H9 (cell line): Measurements from ENCODE around the gene P2RY14. TPM values are rescaled to one million over a fixed set of nuclear protein-coding genes. Genes with fewer than 3 reads are reported as not detected.

Experiments used
- DNase-seq: peaks from one replicate; pipeline ENCODE4 v3.0.0-alpha.2; 2017
- H2AFZ ChIP-seq: one replicate; pipeline ENCODE4 v1.6.1; 2013; ENCODE audit warnings: mild to moderate bottlenecking, low read length, control low read depth, moderate library complexity
- H2AK5ac ChIP-seq: 2 replicates; pipeline ENCODE4 v1.6.1; 2013; ENCODE audit warnings: low read length, control low read depth, mixed read lengths; ENCODE audit not compliant: insufficient read length
- H2BK120ac ChIP-seq: one replicate; pipeline ENCODE4 v1.6.1; 2013; ENCODE audit warnings: low read depth, mild to moderate bottlenecking, low read length, control low read depth, inconsistent platforms; ENCODE audit not compliant: poor library complexity, severe bottlenecking
- H2BK12ac ChIP-seq: 2 replicates; pipeline ENCODE4 v1.6.1; 2013; ENCODE audit warnings: low read length, control low read depth, mixed read lengths, low read depth; ENCODE audit not compliant: insufficient read length
- H2BK15ac ChIP-seq: 2 replicates; pipeline ENCODE4 v1.6.1; 2013; ENCODE audit warnings: low read depth, low read length, control low read depth
- H2BK20ac ChIP-seq: one replicate; pipeline ENCODE4 v1.6.1; 2013; ENCODE audit warnings: low read depth, mild to moderate bottlenecking, low read length, control low read depth, inconsistent platforms; ENCODE audit not compliant: poor library complexity, severe bottlenecking
- H2BK5ac ChIP-seq: 2 replicates; pipeline ENCODE4 v1.6.1; 2013; ENCODE audit warnings: low read length, control low read depth, mixed read lengths; ENCODE audit not compliant: insufficient read length
- H3K14ac ChIP-seq: 2 replicates; pipeline ENCODE4 v1.6.1; 2013; ENCODE audit warnings: low read length, control low read depth; ENCODE audit not compliant: insufficient read depth
- H3K18ac ChIP-seq: 2 replicates; pipeline ENCODE4 v1.6.1; 2013; ENCODE audit warnings: low read depth, mild to moderate bottlenecking, mixed read lengths, low read length, control low read depth; ENCODE audit not compliant: insufficient read length
- H3K23ac ChIP-seq: 2 replicates; pipeline ENCODE4 v1.6.1; 2013; ENCODE audit warnings: low read length, control low read depth, mixed read lengths, low read depth; ENCODE audit not compliant: insufficient read length
- H3K23me2 ChIP-seq: 2 replicates; pipeline ENCODE4 v1.6.1; 2013; ENCODE audit warnings: low read depth, mild to moderate bottlenecking, mixed read lengths, low read length, control low read depth; ENCODE audit not compliant: insufficient read length, poor library complexity, severe bottlenecking
- H3K27ac ChIP-seq: 2 replicates; pipeline ENCODE4 v1.5.1; 2013; ENCODE audit warnings: low read length, control low read depth, mixed read lengths, low read depth; ENCODE audit not compliant: insufficient read length
- H3K27me3 ChIP-seq: 2 replicates; pipeline ENCODE4 v1.6.1; 2013; ENCODE audit warnings: low read length, control low read depth, inconsistent platforms; ENCODE audit not compliant: insufficient read depth
- H3K4ac ChIP-seq: 2 replicates; pipeline ENCODE4 v1.6.1; 2013; ENCODE audit warnings: low read depth, mild to moderate bottlenecking, control low read depth, inconsistent platforms, low read length, moderate library complexity
- H3K4me1 ChIP-seq: 2 replicates; pipeline ENCODE4 v1.6.1; 2013; ENCODE audit warnings: low read length, control low read depth, inconsistent platforms; ENCODE audit not compliant: insufficient read depth
- H3K4me2 ChIP-seq: 2 replicates; pipeline ENCODE4 v1.6.1; 2013; ENCODE audit warnings: low read length, control low read depth, mixed read lengths; ENCODE audit not compliant: insufficient read length, insufficient read depth
- H3K56ac ChIP-seq: 2 replicates; pipeline ENCODE4 v1.6.1; 2013; ENCODE audit warnings: low read depth, mild to moderate bottlenecking, mixed read lengths, low read length, control low read depth; ENCODE audit not compliant: insufficient read length
- H3K79me1 ChIP-seq: 2 replicates; pipeline ENCODE4 v1.6.1; 2013; ENCODE audit warnings: low read depth, mild to moderate bottlenecking, moderate library complexity, low read length, control low read depth, inconsistent platforms; ENCODE audit not compliant: insufficient read depth, poor library complexity, severe bottlenecking
- H3K79me2 ChIP-seq: 2 replicates; pipeline ENCODE4 v1.6.1; 2013; ENCODE audit warnings: low read length, control low read depth, inconsistent platforms; ENCODE audit not compliant: insufficient read depth
- H3K9ac ChIP-seq: 2 replicates; pipeline ENCODE4 v1.6.1; 2013; ENCODE audit warnings: low read length, control low read depth, mixed read lengths; ENCODE audit not compliant: insufficient read length; ENCODE audit errors: extremely low read depth
- H3K9me3 ChIP-seq: one replicate; pipeline ENCODE4 v1.6.1; 2013; ENCODE audit warnings: low read depth, low read length, inconsistent platforms; ENCODE audit not compliant: control insufficient read depth
- H3T11ph ChIP-seq: one replicate; pipeline ENCODE4 v1.6.1; 2013; ENCODE audit warnings: mild to moderate bottlenecking, low read length, control low read depth, inconsistent platforms
- H4K20me1 ChIP-seq: one replicate; pipeline ENCODE4 v1.6.1; 2013; ENCODE audit not compliant: control insufficient read depth, insufficient read length, insufficient read depth
- H4K5ac ChIP-seq: 2 replicates; pipeline ENCODE4 v1.6.1; 2013; ENCODE audit warnings: low read depth, mild to moderate bottlenecking, mixed read lengths, low read length, control low read depth; ENCODE audit not compliant: insufficient read length
- H4K8ac ChIP-seq: replicated peaks from 2 replicates; pipeline ENCODE4 v1.6.1; 2013; ENCODE audit warnings: low read length, control low read depth, mixed read lengths, low read depth; ENCODE audit not compliant: insufficient read length
- H4K91ac ChIP-seq: 2 replicates; pipeline ENCODE4 v1.6.1; 2013; ENCODE audit warnings: low read depth, mild to moderate bottlenecking, moderate library complexity, mixed read lengths, low read length, control low read depth; ENCODE audit not compliant: insufficient read length
- H3K27ac Mint-ChIP-seq, 3 experiments: 2 replicates in 2 of 3; 3 replicates in 1 of 3; pipeline ENCODE4 v1.8.0; 2020 to 2021; ENCODE audit warnings: mixed read lengths in 3 of 3, mild to moderate bottlenecking in 1 of 3, moderate library complexity in 1 of 3
- H3K27me3 Mint-ChIP-seq: 2 replicates; pipeline ENCODE4 v1.8.0; 2021; ENCODE audit warnings: low read depth, mild to moderate bottlenecking, moderate library complexity, mixed read lengths
- H3K36me3 Mint-ChIP-seq, 3 experiments: 2 replicates in 2 of 3; 3 replicates in 1 of 3; pipeline ENCODE4 v1.8.0; 2020 to 2021; ENCODE audit warnings: low read depth in 3 of 3, mixed read lengths in 3 of 3; ENCODE audit not compliant: insufficient read depth in 1 of 3
- H3K4me1 Mint-ChIP-seq, 2 experiments: 2 replicates each; pipeline ENCODE4 v1.8.0; 2020; ENCODE audit warnings: mixed read lengths in 2 of 2
- H3K4me3 Mint-ChIP-seq, 2 experiments: 2 replicates in 1 of 2; 3 replicates in 1 of 2; pipeline ENCODE4 v1.8.0; 2020 to 2021; ENCODE audit warnings: mild to moderate bottlenecking in 2 of 2, mixed read lengths in 2 of 2, moderate library complexity in 1 of 2
- H3K9me3 Mint-ChIP-seq, 2 experiments: 2 replicates in 1 of 2; 3 replicates in 1 of 2; pipeline ENCODE4 v1.8.0; 2020; ENCODE audit warnings: mild to moderate bottlenecking in 2 of 2, mixed read lengths in 2 of 2, moderate library complexity in 1 of 2
- WGBS: extraction: QIAGEN DNeasy Blood & Tissue Kit; methylation state at CpG from one replicate; pipeline ENCODE4 v1.1.7; 2013; ENCODE audit warnings: missing lambda C conversion rate, low lambda C conversion rate, mixed read lengths; ENCODE audit not compliant: insufficient read length; ENCODE audit errors: extremely low coverage; 5-methylcytosine and 5-hydroxymethylcytosine counted together
- total RNA-seq: library from RNA; stranded (reverse); gene quantifications from 2 replicates; pipeline ENCODE4 v1.2.1, GENCODE V29; 2021
- TF ChIP-seq, protein P1 (sequence below): fragments of 200-600 bp; sonication (generic); conservative IDR thresholded peaks from 3 replicates; pipeline ENCODE4 v1.8.0; 2021; ENCODE audit warnings: antibody characterized with exemption, mild to moderate bottlenecking

P2RY14 gene
- total RNA-seq, 1 experiment from 2014 or later = not detected

DNA sequence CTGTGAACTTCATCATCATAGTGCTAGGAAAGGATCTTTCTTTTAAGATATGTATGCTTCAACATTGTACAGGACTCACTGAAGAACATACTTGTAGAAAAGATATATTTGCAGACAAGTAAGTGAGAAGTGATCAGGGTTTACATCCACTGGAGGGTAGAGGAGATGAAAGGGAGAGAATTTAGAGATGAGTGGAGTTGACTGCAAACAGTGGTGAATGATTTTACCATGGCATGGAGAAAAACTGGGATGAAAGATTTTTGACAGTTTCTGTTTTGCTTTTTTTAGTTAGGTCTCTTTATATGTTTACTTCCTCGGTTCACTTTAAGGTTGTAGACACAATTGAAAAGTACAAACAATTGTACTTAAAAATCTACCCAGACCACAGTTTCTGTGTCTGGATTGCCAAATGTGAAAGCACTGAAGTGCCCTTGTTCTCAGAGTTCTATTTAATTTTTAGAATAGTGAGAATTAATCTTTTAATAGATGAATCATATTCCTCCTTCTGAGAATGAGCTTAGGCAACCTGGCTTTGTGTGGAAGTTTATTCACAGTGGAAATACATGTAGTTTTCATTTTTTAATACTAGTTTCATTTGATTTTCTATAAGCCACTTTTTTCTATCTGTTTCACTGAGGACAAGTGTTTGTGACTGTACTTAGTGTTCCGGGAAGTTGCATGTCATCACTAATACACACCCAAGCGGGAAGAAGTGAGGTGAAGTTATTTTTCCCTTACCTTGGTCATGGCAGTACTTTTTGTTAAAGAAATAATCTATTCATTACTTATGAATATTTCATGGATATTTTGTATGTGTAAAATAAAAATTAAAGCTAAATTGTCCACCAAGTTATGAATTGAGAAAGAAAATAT, 73.6 kb downstream of the P2RY14 start:
- Histone ChIP-seq H3K14ac (no peak overlapping the region), H4K20me1 (no peaks in the 10 kb centered on the region), H2AFZ (no peak overlapping the region), H3K79me2 (no peaks in the 10 kb centered on the region), H3K27me3 (no peaks in the 10 kb centered on the region), H3K56ac (no peak overlapping the region), H4K8ac (no peak overlapping the region), H2AK5ac (no peak overlapping the region), H3K23me2 (no peaks in the 10 kb centered on the region), H4K5ac (no peak overlapping the region), H3K4me1 (no peaks in the 10 kb centered on the region; the same call in 1 of the 2 replicates), H3K27ac (no peak overlapping the region), H2BK120ac (no peak overlapping the region), H3K9ac (no peak overlapping the region), H2BK12ac (no peak overlapping the region), H3K4ac (no peak overlapping the region), H4K91ac (no peak overlapping the region), H2BK5ac (no peak overlapping the region), H3K4me2 (no peak overlapping the region), H3K23ac (no peak overlapping the region), H2BK15ac (no peak overlapping the region), H3K79me1 (no peaks in the 10 kb centered on the region), H3K18ac (no peak overlapping the region), H2BK20ac (no peak overlapping the region), H3K9me3 (no peaks in the 10 kb centered on the region), H3T11ph (no peak overlapping the region)
- Mint-ChIP-seq H3K27ac (peak overlapping the region in 1 of 3 experiments; percentile 10; a peak in 1 of 7 replicates), H3K4me1 (no peaks in the 10 kb centered on the region; a peak in 1 of 4 replicates), H3K4me3 (no peak overlapping the region), H3K36me3 (no peaks in the 10 kb centered on the region), H3K9me3 (no peaks in the 10 kb centered on the region), H3K27me3 (no peaks in the 10 kb centered on the region)
- DNase-seq = no peak
- no CpG with 5 or more reads among the region's 3 CpGs for WGBS
- TF ChIP-seq, protein P1, sequence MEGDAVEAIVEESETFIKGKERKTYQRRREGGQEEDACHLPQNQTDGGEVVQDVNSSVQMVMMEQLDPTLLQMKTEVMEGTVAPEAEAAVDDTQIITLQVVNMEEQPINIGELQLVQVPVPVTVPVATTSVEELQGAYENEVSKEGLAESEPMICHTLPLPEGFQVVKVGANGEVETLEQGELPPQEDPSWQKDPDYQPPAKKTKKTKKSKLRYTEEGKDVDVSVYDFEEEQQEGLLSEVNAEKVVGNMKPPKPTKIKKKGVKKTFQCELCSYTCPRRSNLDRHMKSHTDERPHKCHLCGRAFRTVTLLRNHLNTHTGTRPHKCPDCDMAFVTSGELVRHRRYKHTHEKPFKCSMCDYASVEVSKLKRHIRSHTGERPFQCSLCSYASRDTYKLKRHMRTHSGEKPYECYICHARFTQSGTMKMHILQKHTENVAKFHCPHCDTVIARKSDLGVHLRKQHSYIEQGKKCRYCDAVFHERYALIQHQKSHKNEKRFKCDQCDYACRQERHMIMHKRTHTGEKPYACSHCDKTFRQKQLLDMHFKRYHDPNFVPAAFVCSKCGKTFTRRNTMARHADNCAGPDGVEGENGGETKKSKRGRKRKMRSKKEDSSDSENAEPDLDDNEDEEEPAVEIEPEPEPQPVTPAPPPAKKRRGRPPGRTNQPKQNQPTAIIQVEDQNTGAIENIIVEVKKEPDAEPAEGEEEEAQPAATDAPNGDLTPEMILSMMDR = no peak
